Loucy (cell line): ENCODE measurements around the gene PALD1.

Experiments used
- H2AFZ ChIP-seq: fragments of 200-600 bp; sonication (generic); 2 replicates; pipeline ENCODE4 v1.6.0; 2016; ENCODE audit warnings: antibody characterized with exemption, mild to moderate bottlenecking, low read length, moderate library complexity
- H3F3A ChIP-seq: fragments of 200-600 bp; 2 replicates; pipeline ENCODE4 v1.6.0; 2016; ENCODE audit warnings: antibody characterized with exemption, low read depth, mild to moderate bottlenecking
- H3K27me3 ChIP-seq: fragments of 200-600 bp; sonication (generic); 2 replicates; pipeline ENCODE4 v1.6.1; 2014; ENCODE audit warnings: low read length, mild to moderate bottlenecking; ENCODE audit not compliant: insufficient read depth, poor library complexity, severe bottlenecking
- H3K36me3 ChIP-seq: fragments of 200-600 bp; sonication (generic); 2 replicates; pipeline ENCODE4 v1.6.1; 2016; ENCODE audit warnings: low read length; ENCODE audit not compliant: insufficient read depth
- H3K4me1 ChIP-seq: fragments of 200-600 bp; sonication (generic); 2 replicates; pipeline ENCODE4 v1.5.1; 2014; ENCODE audit warnings: low read length, mild to moderate bottlenecking; ENCODE audit not compliant: insufficient read depth, poor library complexity, severe bottlenecking
- H3K4me2 ChIP-seq: fragments of 200-600 bp; sonication (generic); 2 replicates; pipeline ENCODE4 v1.6.0; 2014; ENCODE audit warnings: antibody characterized with exemption, low read length, low read depth, mild to moderate bottlenecking; ENCODE audit not compliant: poor library complexity, severe bottlenecking
- H3K4me3 ChIP-seq: fragments of 200-600 bp; sonication (generic); 2 replicates; pipeline ENCODE4 v1.5.1; 2014; ENCODE audit warnings: low read length, mild to moderate bottlenecking, mixed read lengths; ENCODE audit not compliant: poor library complexity, severe bottlenecking
- H3K79me2 ChIP-seq: fragments of 200-600 bp; sonication (generic); 2 replicates; pipeline ENCODE4 v1.6.1; 2014; ENCODE audit warnings: low read length; ENCODE audit not compliant: insufficient read depth
- H3K9ac ChIP-seq: fragments of 200-600 bp; sonication (generic); 2 replicates; pipeline ENCODE4 v1.6.0; 2014; ENCODE audit warnings: mild to moderate bottlenecking, low read depth, low read length, moderate library complexity; ENCODE audit not compliant: poor library complexity, severe bottlenecking
- H3K9me2 ChIP-seq: fragments of 200-600 bp; sonication (generic); replicated peaks from 2 replicates; pipeline ENCODE4 v1.6.1; 2016; ENCODE audit warnings: low read depth, low read length, mixed read lengths
- H3K9me3 ChIP-seq: fragments of 200-600 bp; sonication (generic); 2 replicates; pipeline ENCODE4 v1.6.1; 2014; ENCODE audit warnings: mild to moderate bottlenecking, antibody characterized with exemption, low read length, low read depth; ENCODE audit not compliant: insufficient read depth
- H4K20me1 ChIP-seq: fragments of 200-600 bp; sonication (generic); 2 replicates; pipeline ENCODE4 v1.6.0; 2014; ENCODE audit warnings: antibody characterized with exemption, low read length, mild to moderate bottlenecking; ENCODE audit not compliant: insufficient read depth, poor library complexity, severe bottlenecking
- EZH2phosphoT487 ChIP-seq: fragments of 200-600 bp; IDR thresholded peaks from 2 replicates; pipeline ENCODE4 v1.6.1; 2018; ENCODE audit warnings: antibody characterized with exemption, mild to moderate bottlenecking, moderate library complexity, borderline replicate concordance
- TF ChIP-seq, protein P1 (sequence below): fragments of 200-600 bp; sonication (generic); conservative IDR thresholded peaks from 2 replicates; pipeline ENCODE4 v1.5.1; 2014; ENCODE audit warnings: mild to moderate bottlenecking, antibody characterized with exemption, low read length

The PALD1 gene

DNA sequence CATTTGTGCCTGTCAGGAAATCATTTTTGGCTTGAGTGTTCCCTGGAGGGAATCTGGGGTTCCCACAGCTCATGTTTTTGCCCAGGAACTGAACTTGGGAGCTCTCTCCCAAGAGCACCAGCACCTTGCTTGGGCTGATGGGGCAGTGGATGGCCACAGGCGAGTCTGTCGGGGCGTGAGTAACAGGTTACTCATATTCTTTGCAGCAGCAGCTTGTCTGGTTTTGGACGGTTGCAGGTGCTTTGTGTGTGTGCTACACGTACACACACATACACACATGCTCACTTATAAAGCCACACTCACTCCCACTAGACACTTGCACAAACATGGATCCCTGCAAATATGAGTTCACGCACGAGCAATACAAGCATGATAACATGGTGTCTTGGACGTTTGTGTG is 2.9 kb upstream of the PALD1 start:
- Histone ChIP-seq H3F3A (0 out of 2 replicates have a peak, but pooled peaks cover 9% of the 10 kb centered on the region), H3K9me3 (no peaks in the 10 kb centered on the region), H3K27me3 (no peaks in the 10 kb centered on the region), H3K79me2 (peaks cover 19% of the 10 kb centered on the region), H3K4me2 (no peak overlapping the region), H3K9me2 (no peaks in the 10 kb centered on the region), H2AFZ (no peak overlapping the region), H3K4me3 (no peak overlapping the region), H3K9ac (no peak overlapping the region), H3K36me3 (no peaks in the 10 kb centered on the region), H4K20me1 (no peaks in the 10 kb centered on the region), H3K4me1 (peaks cover 34% of the 10 kb centered on the region)
- TF ChIP-seq EZH2phosphoT487 = no peak
- TF ChIP-seq, protein P1, sequence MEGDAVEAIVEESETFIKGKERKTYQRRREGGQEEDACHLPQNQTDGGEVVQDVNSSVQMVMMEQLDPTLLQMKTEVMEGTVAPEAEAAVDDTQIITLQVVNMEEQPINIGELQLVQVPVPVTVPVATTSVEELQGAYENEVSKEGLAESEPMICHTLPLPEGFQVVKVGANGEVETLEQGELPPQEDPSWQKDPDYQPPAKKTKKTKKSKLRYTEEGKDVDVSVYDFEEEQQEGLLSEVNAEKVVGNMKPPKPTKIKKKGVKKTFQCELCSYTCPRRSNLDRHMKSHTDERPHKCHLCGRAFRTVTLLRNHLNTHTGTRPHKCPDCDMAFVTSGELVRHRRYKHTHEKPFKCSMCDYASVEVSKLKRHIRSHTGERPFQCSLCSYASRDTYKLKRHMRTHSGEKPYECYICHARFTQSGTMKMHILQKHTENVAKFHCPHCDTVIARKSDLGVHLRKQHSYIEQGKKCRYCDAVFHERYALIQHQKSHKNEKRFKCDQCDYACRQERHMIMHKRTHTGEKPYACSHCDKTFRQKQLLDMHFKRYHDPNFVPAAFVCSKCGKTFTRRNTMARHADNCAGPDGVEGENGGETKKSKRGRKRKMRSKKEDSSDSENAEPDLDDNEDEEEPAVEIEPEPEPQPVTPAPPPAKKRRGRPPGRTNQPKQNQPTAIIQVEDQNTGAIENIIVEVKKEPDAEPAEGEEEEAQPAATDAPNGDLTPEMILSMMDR = no peak

DNA sequence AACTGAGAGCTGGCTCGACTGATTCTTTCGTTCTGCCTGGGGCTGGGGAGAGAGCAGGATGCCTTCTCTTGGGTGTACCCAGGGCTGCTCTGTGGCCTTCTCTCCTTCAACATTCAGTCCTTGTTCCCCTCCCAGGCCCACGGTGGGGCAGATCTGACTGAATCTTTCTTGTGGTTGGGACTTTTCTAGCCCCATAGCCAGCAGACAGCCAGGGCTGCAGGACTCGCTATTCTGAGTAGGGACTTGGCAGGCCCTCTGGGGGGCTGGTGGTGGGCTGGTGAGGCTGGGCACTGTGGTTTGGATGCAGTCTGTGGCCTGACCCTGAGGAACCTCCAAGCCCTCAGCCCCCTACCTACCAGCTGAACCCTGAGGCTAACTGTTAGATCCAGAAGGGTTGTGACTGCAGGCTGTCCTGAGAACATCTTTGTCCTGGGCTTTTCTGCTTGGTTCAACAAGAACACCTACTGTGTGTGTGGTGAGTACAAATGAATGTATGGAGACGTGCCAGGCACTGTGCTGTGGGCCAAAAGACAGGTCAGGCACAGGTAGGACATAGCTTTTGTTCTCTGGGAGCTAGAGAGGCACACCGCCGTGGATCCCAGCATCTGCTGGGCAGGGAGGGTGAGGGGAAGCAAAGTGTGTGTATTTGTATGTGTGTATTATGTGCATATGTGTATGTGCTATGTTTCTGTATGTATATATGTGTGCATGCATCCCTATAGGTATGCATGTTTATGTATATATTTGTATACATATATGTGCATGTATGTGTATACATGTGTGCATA is 2.1 kb upstream of the PALD1 start:
- no peaks in the 10 kb centered on the region for H3K36me3 ChIP-seq
- H3K9ac ChIP-seq = no peak overlapping the region
- H3K27me3 ChIP-seq = no peaks in the 10 kb centered on the region

DNA sequence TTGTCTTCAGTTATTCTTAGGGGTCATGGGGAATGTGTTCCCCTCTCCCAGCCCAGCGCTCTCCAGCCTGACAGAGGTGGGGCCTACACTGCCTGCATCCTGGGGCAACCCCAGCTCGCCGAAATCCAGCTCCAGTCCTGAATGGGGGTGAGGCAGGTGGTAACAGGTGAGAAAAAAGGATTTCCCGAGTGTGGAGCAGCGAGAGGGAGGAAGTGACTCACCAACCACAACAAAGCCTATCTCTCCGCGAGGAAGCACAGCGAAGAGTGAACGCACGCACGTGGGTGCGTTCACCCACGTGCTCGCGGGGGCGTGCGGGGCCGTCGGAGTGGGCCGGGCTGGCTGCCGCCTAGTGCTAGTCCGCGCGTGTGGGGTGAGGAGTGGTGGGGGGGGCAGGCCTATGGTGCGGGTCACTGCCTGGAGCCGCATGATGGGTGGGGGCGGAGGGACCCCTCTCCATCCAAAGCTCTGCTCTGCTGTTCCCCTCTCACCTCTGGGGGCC is 855 bp upstream of the PALD1 start:
- Histone ChIP-seq H3K36me3 (no peaks in the 10 kb centered on the region), H3K4me3 (peak overlapping the region; percentile 86), H4K20me1 (no peaks in the 10 kb centered on the region), H3K9me2 (no peaks in the 10 kb centered on the region), H3K9me3 (no peaks in the 10 kb centered on the region), H3K27me3 (no peaks in the 10 kb centered on the region), H3K4me2 (peak overlapping the region; percentile 80), H2AFZ (peak overlapping the region; percentile 74), H3F3A (0 out of 2 replicates have a peak, but pooled peaks cover 9% of the 10 kb centered on the region), H3K9ac (peak overlapping the region; percentile 77), H3K4me1 (peaks cover 55% of the 10 kb centered on the region), H3K79me2 (peaks cover 38% of the 10 kb centered on the region)
- TF ChIP-seq EZH2phosphoT487 = no peak
- TF ChIP-seq, protein P1 = no peak

More for the DNA sequence above, 2.1 kb upstream of the PALD1 start:
- Histone ChIP-seq H3K4me1 (peaks cover 42% of the 10 kb centered on the region), H3F3A (0 out of 2 replicates have a peak, but pooled peaks cover 9% of the 10 kb centered on the region), H3K9me3 (no peaks in the 10 kb centered on the region), H3K9me2 (no peaks in the 10 kb centered on the region), H4K20me1 (no peaks in the 10 kb centered on the region), H3K4me2 (no peak overlapping the region), H3K4me3 (no peak overlapping the region), H2AFZ (no peak overlapping the region), H3K79me2 (peaks cover 26% of the 10 kb centered on the region)
- TF ChIP-seq EZH2phosphoT487 = no peak
- TF ChIP-seq, protein P1 = no peak
